K562 (cell line): ENCODE data around the gene ZCCHC17. TPM values are rescaled to one million over a fixed set of nuclear protein-coding genes. Genes with fewer than 3 reads are reported as not detected.

Experiments
- ATAC-seq: fragments of 200-7000 bp; cut with Tn5 transposase; 3 replicates; pipeline ENCODE4 v1.9.1; 2020; ENCODE audit warnings: moderate library complexity
- BruUV-seq: library from RNA; stranded (reverse); fragments of 400-500 nt; replicated peaks from 2 replicates; lab custom pipeline; 2021; lab: Mats Ljungman, UMichigan
- CTCF ChIA-PET: fragments of 300-600 bp; formaldehyde crosslinking; extraction: SDS; loops from one replicate; lab custom pipeline; 2021; ENCODE audit warnings: low intra/inter-chr PET ratio; lab: Yijun Ruan, JAX
- POLR2A ChIA-PET: fragments of 300-600, 350-650 bp; sonication (Branson Sonifier 250); formaldehyde crosslinking; extraction: SDS; loops from one replicate; lab custom pipeline; 2021; ENCODE audit warnings: antibody characterized with exemption, inconsistent platforms; lab: Yijun Ruan, JAX
- DNase-seq, 4 experiments: peaks; one replicate each; pipeline versions ENCODE4 v3.0.0 to v3.0.0-alpha.2; 2011 to 2018; ENCODE audit warnings: low spot score in 3 of 4, mixed read lengths in 3 of 4; ENCODE audit errors: extremely low read depth in 1 of 4
- FAIRE-seq: peaks from 2 replicates; lab custom pipeline; 2011; peaks lifted over from hg19 to GRCh38; lab: Jason Lieb, UNC
- H2AFZ ChIP-seq: 2 replicates; pipeline ENCODE4 v1.6.0; 2011; ENCODE audit warnings: low read depth, low read length, control low read depth, inconsistent platforms
- H3K27ac ChIP-seq: fragments of 200-600 bp; 3 replicates; pipeline ENCODE4 v1.8.0; 2011; ENCODE audit warnings: low read depth, mild to moderate bottlenecking, control low read depth, inconsistent platforms, low read length, moderate library complexity, mixed read lengths; ENCODE audit errors: extremely low read depth
- H3K27me3 ChIP-seq, 2 experiments: fragments of 300-600 bp in 1 of 2; 2 replicates in 1 of 2; 3 replicates in 1 of 2; pipeline versions ENCODE4 v1.6.0 to v1.8.0; 2011; ENCODE audit warnings: inconsistent platforms in 2 of 2, low read length in 2 of 2, mild to moderate bottlenecking in 1 of 2, mixed read lengths in 1 of 2, moderate library complexity in 1 of 2; ENCODE audit not compliant: control insufficient read depth in 2 of 2, insufficient read depth in 2 of 2
- H3K36me3 ChIP-seq: fragments of 300-600 bp; 3 replicates; pipeline ENCODE4 v1.8.0; 2011; ENCODE audit warnings: mild to moderate bottlenecking, low read length, inconsistent platforms; ENCODE audit not compliant: control insufficient read depth, insufficient read depth
- H3K4me1 ChIP-seq, 2 experiments: fragments of 200-600 bp in 1 of 2; replicated peaks in 1 of 2; 2 replicates in 1 of 2; 3 replicates in 1 of 2; pipeline versions ENCODE4 v1.5.1 to v1.8.0; 2011; ENCODE audit warnings: inconsistent platforms in 2 of 2, low read length in 2 of 2, mild to moderate bottlenecking in 1 of 2, mixed read lengths in 1 of 2, moderate library complexity in 1 of 2; ENCODE audit not compliant: control insufficient read depth in 2 of 2, insufficient read depth in 2 of 2
- H3K4me2 ChIP-seq: 2 replicates; pipeline ENCODE4 v1.6.1; 2011; ENCODE audit warnings: low read length, control low read depth, inconsistent platforms, mixed read lengths; ENCODE audit not compliant: insufficient read depth
- H3K4me3 ChIP-seq: fragments of 200-600 bp; sonication (generic), shearing (Covaris generic); 2 replicates; pipeline ENCODE4 v1.5.1; 2016; ENCODE audit warnings: control low read depth, inconsistent platforms
- H3K79me2 ChIP-seq: fragments of 200-600 bp; 3 replicates; pipeline ENCODE4 v1.8.0; 2011; ENCODE audit warnings: low read length, inconsistent platforms; ENCODE audit not compliant: control insufficient read depth, insufficient read depth
- H3K9ac ChIP-seq, 2 experiments: 2 replicates each; pipeline versions ENCODE4 v1.6.0 to v1.6.1; 2011; ENCODE audit warnings: low read depth in 2 of 2, low read length in 2 of 2, control low read depth in 1 of 2, inconsistent platforms in 1 of 2, mild to moderate bottlenecking in 1 of 2, mixed read lengths in 1 of 2; ENCODE audit not compliant: insufficient read depth in 1 of 2
- H3K9me1 ChIP-seq: one replicate; pipeline ENCODE4 v1.6.0; 2011; ENCODE audit warnings: inconsistent platforms, mild to moderate bottlenecking, low read length, moderate library complexity; ENCODE audit not compliant: control insufficient read depth, insufficient read depth
- H3K9me3 ChIP-seq: replicated peaks from 2 replicates; pipeline ENCODE4 v1.5.1; 2011; ENCODE audit warnings: low read depth, low read length, inconsistent platforms; ENCODE audit not compliant: control insufficient read depth, insufficient read depth
- H4K20me1 ChIP-seq: replicated peaks from 2 replicates; pipeline ENCODE4 v1.6.1; 2011; ENCODE audit warnings: low read length, inconsistent platforms, mixed read lengths; ENCODE audit not compliant: control insufficient read depth, insufficient read depth
- ARNT ChIP-seq, 2 experiments: fragments of 450-650 bp; IDR thresholded peaks; 2 replicates each; pipeline ENCODE4 v1.6.1; 2016; ENCODE audit warnings: mild to moderate bottlenecking in 1 of 2
- CBFA2T2 ChIP-seq: fragments of 450-650 bp; conservative IDR thresholded peaks from 2 replicates; pipeline ENCODE4 v1.6.1; 2017; ENCODE audit warnings: mild to moderate bottlenecking
- CSDE1 ChIP-seq, 2 experiments: fragments of 450-650 bp; IDR thresholded peaks; 2 replicates each; pipeline ENCODE4 v1.6.1; 2016; ENCODE audit warnings: mild to moderate bottlenecking in 1 of 2
- KDM1A ChIP-seq, 2 experiments: fragments of 450-650 bp; IDR thresholded peaks; 2 replicates each; pipeline ENCODE4 v1.6.1; 2016; ENCODE audit warnings: mild to moderate bottlenecking in 2 of 2
- MEF2A ChIP-seq: IDR thresholded peaks from 2 replicates; pipeline ENCODE4 v1.6.1; 2011; ENCODE audit warnings: low read depth, mild to moderate bottlenecking, low read length, moderate library complexity; ENCODE audit not compliant: control insufficient read depth
- MEF2D ChIP-seq: conservative IDR thresholded peaks from 2 replicates; pipeline ENCODE4 v1.6.1; 2016; ENCODE audit warnings: low read depth, missing genetic modification characterization, missing compliant biosample characterization
- NUFIP1 ChIP-seq: fragments of 450-650 bp; IDR thresholded peaks from 2 replicates; pipeline ENCODE4 v1.6.1; 2018; ENCODE audit not compliant: partially characterized antibody
- POLR2H ChIP-seq: IDR thresholded peaks from 2 replicates; pipeline ENCODE4 v1.6.1; 2016; ENCODE audit warnings: missing genetic modification characterization, low read depth, mild to moderate bottlenecking, control low read depth, missing compliant biosample characterization, moderate library complexity
- PTRF ChIP-seq: fragments of 450-650 bp; IDR thresholded peaks from 2 replicates; pipeline ENCODE4 v1.6.1; 2016; ENCODE audit warnings: mild to moderate bottlenecking, missing genetic modification characterization, missing compliant biosample characterization
- RNF2 ChIP-seq: sonication (generic); IDR thresholded peaks from 2 replicates; pipeline ENCODE4 v1.6.1; 2016
- SMAD4 ChIP-seq: fragments of 250-450 bp; sonication (Bioruptor Pico); conservative IDR thresholded peaks from 2 replicates; pipeline ENCODE4 v1.8.0; 2021; ENCODE audit warnings: inconsistent platforms, mild to moderate bottlenecking, moderate library complexity
- TGIF2 ChIP-seq: sonication (generic); formaldehyde crosslinking; IDR thresholded peaks from 2 replicates; pipeline ENCODE4 v1.8.1; 2022; ENCODE audit warnings: mild to moderate bottlenecking, missing genetic modification reagents, moderate library complexity
- TRIM28 ChIP-seq: fragments of 450-650 bp; IDR thresholded peaks from 2 replicates; pipeline ENCODE4 v1.6.1; 2017
- ZC3H4 ChIP-seq: sonication (generic); formaldehyde crosslinking; IDR thresholded peaks from 2 replicates; pipeline ENCODE4 v1.9.0; 2021; ENCODE audit warnings: missing genetic modification reagents, borderline replicate concordance
- ZKSCAN1 ChIP-seq: fragments of 150-350 bp; IDR thresholded peaks from 2 replicates; pipeline ENCODE4 v1.6.1; 2016; ENCODE audit warnings: low read depth, low read length
- ZNF134 ChIP-seq: fragments of 250-450 bp; sonication (Bioruptor Pico); conservative IDR thresholded peaks from 2 replicates; pipeline ENCODE4 v1.4.0; 2020
- ZNF696 ChIP-seq: fragments of 250-450 bp; sonication (Bioruptor Pico); conservative IDR thresholded peaks from 2 replicates; pipeline ENCODE4 v1.4.0; 2020; ENCODE audit warnings: mild to moderate bottlenecking, moderate library complexity
- WGBS: fragments of 100-300 bp; shearing (Covaris generic); methylation state at CpG from one replicate; pipeline ENCODE4 v1.1.6; 2016; ENCODE audit warnings: low coverage, mixed read lengths; ENCODE audit not compliant: insufficient coverage; ENCODE audit errors: missing lambda C conversion rate; 5-methylcytosine and 5-hydroxymethylcytosine counted together
- in situ Hi-C: fragments of 300-500 bp; cut with MboI; formaldehyde crosslinking; loops from 4 replicates; pipeline ENCODE4 v1.15.0; 2018; ENCODE audit warnings: inconsistent platforms, mixed read lengths
- intact Hi-C: fragments of 100-400 bp; cut with micrococcal nuclease; formaldehyde crosslinking; loops from 2 replicates; pipeline ENCODE4 v1.14.2; 2022
- polyA plus RNA-seq, 8 experiments: library from polyadenylated mRNA; depleted of rRNA in 4 of 8; stranded (reverse) in 5 of 8; unstranded in 3 of 8; fragments of >200 nt; fragmentation: Nextera tagmentation in 2 of 8; fragmentation: Illumina TruSeq in 1 of 8; extraction: Ambion mirVana in 2 of 8; extraction: Trizol in 1 of 8; gene quantifications; 2 replicates each; pipeline versions ENCODE4 v1.2.1 to v1.2.3, GENCODE V29; 2011 to 2014; ENCODE audit warnings: inconsistent platforms in 1 of 8, missing spikeins in 1 of 8
- total RNA-seq, 7 experiments: library from RNA; depleted of rRNA in 6 of 7; stranded (reverse); fragments of >200 nt in 6 of 7; fragmentation: Illumina TruSeq in 2 of 7; extraction: Trizol in 2 of 7; gene quantifications; 2 replicates each; pipeline versions ENCODE4 v1.2.1 to v1.2.3, GENCODE V29; 2011 to 2021; ENCODE audit warnings: low replicate concordance in 1 of 7
- TF ChIP-seq, protein P1 (sequence below): fragments of 450-650 bp; IDR thresholded peaks from 2 replicates; pipeline ENCODE4 v1.6.1; 2016; ENCODE audit warnings: missing biosample characterization, missing genetic modification characterization
- TF ChIP-seq, protein P2 (sequence below): sonication (generic); formaldehyde crosslinking; IDR thresholded peaks from 2 replicates; pipeline ENCODE4 v1.8.0; 2022; ENCODE audit warnings: mild to moderate bottlenecking, missing genetic modification reagents
- TF ChIP-seq, protein P3 (sequence below): fragments of 250-450 bp; sonication (Bioruptor Pico); IDR thresholded peaks from 2 replicates; pipeline ENCODE4 v1.4.0; 2020; ENCODE audit warnings: mild to moderate bottlenecking
- TF ChIP-seq, protein P4 (sequence below): fragments of 450-650 bp; IDR thresholded peaks from 2 replicates; pipeline ENCODE4 v1.6.1; 2016

The ZCCHC17 gene
- total and polyA plus RNA-seq, 9 of the 15 experiments (the other 6 are each of a cell fraction or from before 2014, with no cell fraction given) = 46.9 to 150 (median 74.7) TPM

DNA sequence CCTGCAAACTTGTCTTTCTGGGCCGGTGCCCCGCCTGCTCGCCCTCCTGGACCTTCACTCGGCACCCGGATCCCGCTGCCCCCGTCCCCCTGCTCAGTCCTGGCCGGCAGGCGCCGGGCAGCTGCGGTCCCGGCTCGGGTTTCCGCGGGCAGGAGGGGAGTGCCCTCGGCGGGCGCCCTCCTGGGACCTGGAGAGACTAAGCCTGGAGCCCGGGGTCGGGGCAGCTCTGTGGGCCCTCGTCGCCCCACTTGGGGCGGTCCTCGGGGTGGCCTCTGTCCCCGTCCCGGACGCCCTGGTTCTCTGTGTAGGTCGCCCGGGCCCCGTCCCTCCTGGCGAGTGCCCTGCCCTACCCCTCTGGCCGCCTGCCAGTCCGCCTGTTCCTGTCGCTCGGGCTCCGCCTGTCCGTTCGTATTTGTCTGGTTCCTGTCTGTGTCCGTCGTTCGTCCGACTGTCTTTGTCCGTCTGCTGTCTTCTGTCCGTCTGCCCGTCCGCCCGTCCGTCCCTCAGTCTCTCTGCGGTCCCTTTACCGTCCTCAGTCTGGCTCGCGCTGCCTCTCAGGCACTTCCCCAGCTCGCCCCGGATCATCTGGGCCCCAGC is 116.7 kb downstream of the ZCCHC17 start:
- Histone ChIP-seq H3K79me2 (no peaks in the 10 kb centered on the region), H3K36me3 (no peaks in the 10 kb centered on the region), H3K9me1 (no peaks in the 10 kb centered on the region), H3K27me3 (peaks cover 23 to 37% of the 10 kb centered on the region in 2 experiments; a peak in 4 of 5 replicates), H3K4me2 (peak overlapping the region; percentile 70), H3K4me1 (peaks cover 21 to 30% of the 10 kb centered on the region in 2 experiments; a peak in 4 of 5 replicates), H3K27ac (no peak overlapping the region), H2AFZ (peak overlapping the region; percentile 75), H3K9me3 (no peaks in the 10 kb centered on the region), H4K20me1 (peaks cover 7% of the 10 kb centered on the region; the same call in 1 of the 2 replicates), H3K4me3 (peak overlapping the region; percentile 54), H3K9ac (peak overlapping the region; percentile 58 to 90; a peak in 3 of 4 replicates)
- CTCF ChIA-PET = interaction anchor here (0.9 kb wide), 1 partner anchor 181 kb away, joined by 3 read pairs; no protein-coding TSS in a partner anchor
- ATAC-seq (peak; percentile 56), FAIRE-seq (no peak), DNase-seq (peak in 3 of 4 experiments; percentile 55 to 63 (median 62))
- 3% methylated on average over 44 of the region's 54 CpGs for WGBS
- intact Hi-C loops (no loop called here), in situ Hi-C loops (no loop called here)
- POLR2A ChIA-PET = interaction anchor here (0.5 kb wide), 1 partner anchor 42 kb away, joined by 3 read pairs; no protein-coding TSS in a partner anchor
- no TSS peak for BruUV-seq
- TF ChIP-seq TGIF2 (CRISPR knock-in tag) = no peak
- TF ChIP-seq, protein P1, sequence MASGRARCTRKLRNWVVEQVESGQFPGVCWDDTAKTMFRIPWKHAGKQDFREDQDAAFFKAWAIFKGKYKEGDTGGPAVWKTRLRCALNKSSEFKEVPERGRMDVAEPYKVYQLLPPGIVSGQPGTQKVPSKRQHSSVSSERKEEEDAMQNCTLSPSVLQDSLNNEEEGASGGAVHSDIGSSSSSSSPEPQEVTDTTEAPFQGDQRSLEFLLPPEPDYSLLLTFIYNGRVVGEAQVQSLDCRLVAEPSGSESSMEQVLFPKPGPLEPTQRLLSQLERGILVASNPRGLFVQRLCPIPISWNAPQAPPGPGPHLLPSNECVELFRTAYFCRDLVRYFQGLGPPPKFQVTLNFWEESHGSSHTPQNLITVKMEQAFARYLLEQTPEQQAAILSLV (tag) = no peak
- TF ChIP-seq ARNT (IDR thresholded peaks at IDR 0.05) = no peak
- no peak for TF ChIP-seq ZNF696 (CRISPR knock-in tag)
- TF ChIP-seq MEF2D (tag) = no peak
- TF ChIP-seq POLR2H (tag) = no peak
- TF ChIP-seq, protein P2, sequence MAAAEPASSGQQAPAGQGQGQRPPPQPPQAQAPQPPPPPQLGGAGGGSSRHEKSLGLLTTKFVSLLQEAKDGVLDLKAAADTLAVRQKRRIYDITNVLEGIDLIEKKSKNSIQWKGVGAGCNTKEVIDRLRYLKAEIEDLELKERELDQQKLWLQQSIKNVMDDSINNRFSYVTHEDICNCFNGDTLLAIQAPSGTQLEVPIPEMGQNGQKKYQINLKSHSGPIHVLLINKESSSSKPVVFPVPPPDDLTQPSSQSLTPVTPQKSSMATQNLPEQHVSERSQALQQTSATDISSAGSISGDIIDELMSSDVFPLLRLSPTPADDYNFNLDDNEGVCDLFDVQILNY = no peak
- TF ChIP-seq ZC3H4 (CRISPR knock-in tag) = no peak
- no peak for TF ChIP-seq CSDE1 (IDR thresholded peaks at IDR 0.05)
- TF ChIP-seq, protein P3, sequence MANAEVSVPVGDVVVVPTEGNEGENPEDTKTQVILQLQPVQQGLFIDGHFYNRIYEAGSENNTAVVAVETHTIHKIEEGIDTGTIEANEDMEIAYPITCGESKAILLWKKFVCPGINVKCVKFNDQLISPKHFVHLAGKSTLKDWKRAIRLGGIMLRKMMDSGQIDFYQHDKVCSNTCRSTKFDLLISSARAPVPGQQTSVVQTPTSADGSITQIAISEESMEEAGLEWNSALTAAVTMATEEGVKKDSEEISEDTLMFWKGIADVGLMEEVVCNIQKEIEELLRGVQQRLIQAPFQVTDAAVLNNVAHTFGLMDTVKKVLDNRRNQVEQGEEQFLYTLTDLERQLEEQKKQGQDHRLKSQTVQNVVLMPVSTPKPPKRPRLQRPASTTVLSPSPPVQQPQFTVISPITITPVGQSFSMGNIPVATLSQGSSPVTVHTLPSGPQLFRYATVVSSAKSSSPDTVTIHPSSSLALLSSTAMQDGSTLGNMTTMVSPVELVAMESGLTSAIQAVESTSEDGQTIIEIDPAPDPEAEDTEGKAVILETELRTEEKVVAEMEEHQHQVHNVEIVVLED (CRISPR knock-in tag) = no peak
- TF ChIP-seq MEF2A = no peak
- TF ChIP-seq TRIM28 = no peak
- TF ChIP-seq ZNF134 = no peak
- no peak for TF ChIP-seq KDM1A (IDR thresholded peaks at IDR 0.05)
- no peak for TF ChIP-seq CBFA2T2
- no peak for TF ChIP-seq ZKSCAN1
- TF ChIP-seq PTRF (tag) = no peak
- TF ChIP-seq NUFIP1 = no peak
- no peak for TF ChIP-seq RNF2
- TF ChIP-seq SMAD4 (CRISPR knock-in tag) = peak; percentile 48
- TF ChIP-seq, protein P4, sequence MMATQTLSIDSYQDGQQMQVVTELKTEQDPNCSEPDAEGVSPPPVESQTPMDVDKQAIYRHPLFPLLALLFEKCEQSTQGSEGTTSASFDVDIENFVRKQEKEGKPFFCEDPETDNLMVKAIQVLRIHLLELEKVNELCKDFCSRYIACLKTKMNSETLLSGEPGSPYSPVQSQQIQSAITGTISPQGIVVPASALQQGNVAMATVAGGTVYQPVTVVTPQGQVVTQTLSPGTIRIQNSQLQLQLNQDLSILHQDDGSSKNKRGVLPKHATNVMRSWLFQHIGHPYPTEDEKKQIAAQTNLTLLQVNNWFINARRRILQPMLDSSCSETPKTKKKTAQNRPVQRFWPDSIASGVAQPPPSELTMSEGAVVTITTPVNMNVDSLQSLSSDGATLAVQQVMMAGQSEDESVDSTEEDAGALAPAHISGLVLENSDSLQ = no peak
